ENCODE results near the gene PLA2G4E. TPM values are rescaled to one million over a fixed set of nuclear protein-coding genes. Genes with fewer than 3 reads are reported as not detected.

Gene PLA2G4E
- total RNA-seq, 4 donors from 2014 or later = not detected

DNA sequence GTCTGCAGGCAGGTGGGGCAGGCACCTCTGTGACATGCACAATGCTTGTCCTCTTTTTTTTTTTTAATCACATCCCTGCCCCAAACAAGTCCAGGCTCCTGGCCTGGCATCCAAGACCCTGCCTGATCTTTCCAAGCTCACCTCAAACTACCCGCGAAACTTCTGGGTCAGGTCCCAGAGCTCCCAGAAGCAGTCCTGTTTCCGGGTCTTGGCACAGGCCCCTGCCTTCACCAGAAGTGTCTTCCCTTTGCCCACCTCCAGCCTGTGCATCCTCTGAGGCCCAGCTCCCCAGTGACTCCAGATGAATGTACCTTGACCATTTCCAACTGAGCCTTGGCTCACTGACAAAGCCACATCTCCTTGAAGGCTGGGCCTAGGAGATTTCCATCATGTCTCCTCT, 23.0 kb downstream of the PLA2G4E start:
- no peaks in the 10 kb centered on the region for H3K36me3 ChIP-seq
- intact Hi-C loops (cut with DNase I; ENCODE audit: low total_unique reads) = no loop called here

GRCh38 chr15:41996921-41997592, 23.8 kb downstream of the PLA2G4E start:
- Histone ChIP-seq H3K27me3 (no peaks in the 10 kb centered on the region), H3K4me1 (peaks cover 14 to 24% of the 10 kb centered on the region in 2 donors), H3K36me3 (no peaks in the 10 kb centered on the region), H3K4me3 (no peak overlapping the region), H3K27ac (no peak overlapping the region), H3K9me3 (no peaks in the 10 kb centered on the region)
- intact Hi-C loops (cut with DNase I; ENCODE audit: low total_unique reads) = no loop called here
- DNase-seq (no peak), ATAC-seq (no peak)
- TF ChIP-seq POLR2A (IDR thresholded peaks at IDR 0.05) = no peak
- TF ChIP-seq, protein P1, sequence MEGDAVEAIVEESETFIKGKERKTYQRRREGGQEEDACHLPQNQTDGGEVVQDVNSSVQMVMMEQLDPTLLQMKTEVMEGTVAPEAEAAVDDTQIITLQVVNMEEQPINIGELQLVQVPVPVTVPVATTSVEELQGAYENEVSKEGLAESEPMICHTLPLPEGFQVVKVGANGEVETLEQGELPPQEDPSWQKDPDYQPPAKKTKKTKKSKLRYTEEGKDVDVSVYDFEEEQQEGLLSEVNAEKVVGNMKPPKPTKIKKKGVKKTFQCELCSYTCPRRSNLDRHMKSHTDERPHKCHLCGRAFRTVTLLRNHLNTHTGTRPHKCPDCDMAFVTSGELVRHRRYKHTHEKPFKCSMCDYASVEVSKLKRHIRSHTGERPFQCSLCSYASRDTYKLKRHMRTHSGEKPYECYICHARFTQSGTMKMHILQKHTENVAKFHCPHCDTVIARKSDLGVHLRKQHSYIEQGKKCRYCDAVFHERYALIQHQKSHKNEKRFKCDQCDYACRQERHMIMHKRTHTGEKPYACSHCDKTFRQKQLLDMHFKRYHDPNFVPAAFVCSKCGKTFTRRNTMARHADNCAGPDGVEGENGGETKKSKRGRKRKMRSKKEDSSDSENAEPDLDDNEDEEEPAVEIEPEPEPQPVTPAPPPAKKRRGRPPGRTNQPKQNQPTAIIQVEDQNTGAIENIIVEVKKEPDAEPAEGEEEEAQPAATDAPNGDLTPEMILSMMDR (IDR thresholded peaks at IDR 0.05 in 4 of 5, conservative IDR thresholded peaks at IDR 0.05 in 1 of 5) = no peak
- in situ Hi-C loops (cut with MboI; ENCODE audit: low sequenced_read_pairs in 4 of 4) = loop anchor here in 2 of 4 donors (5.0 to 10.0 kb wide), 2 partner anchors 58 to 60 kb away; no protein-coding TSS in a partner anchor

More for the DNA sequence above, 23.0 kb downstream of the PLA2G4E start:
- Histone ChIP-seq H3K9me3 (no peaks in the 10 kb centered on the region), H3K27me3 (no peaks in the 10 kb centered on the region), H3K4me3 (no peak overlapping the region), H3K27ac (no peak overlapping the region), H3K4me1 (peaks cover 19 to 24% of the 10 kb centered on the region in 2 donors)
- TF ChIP-seq, protein P1 (IDR thresholded peaks at IDR 0.05 in 4 of 5, conservative IDR thresholded peaks at IDR 0.05 in 1 of 5) = no peak
- TF ChIP-seq POLR2A (IDR thresholded peaks at IDR 0.05) = no peak
- in situ Hi-C loops (cut with MboI; ENCODE audit: low sequenced_read_pairs in 4 of 4) = loop anchor here in 2 of 4 donors (5.0 to 10.0 kb wide), 2 partner anchors 57 to 59 kb away; no protein-coding TSS in a partner anchor
- ATAC-seq = no peak
- DNase-seq = no peak

DNA sequence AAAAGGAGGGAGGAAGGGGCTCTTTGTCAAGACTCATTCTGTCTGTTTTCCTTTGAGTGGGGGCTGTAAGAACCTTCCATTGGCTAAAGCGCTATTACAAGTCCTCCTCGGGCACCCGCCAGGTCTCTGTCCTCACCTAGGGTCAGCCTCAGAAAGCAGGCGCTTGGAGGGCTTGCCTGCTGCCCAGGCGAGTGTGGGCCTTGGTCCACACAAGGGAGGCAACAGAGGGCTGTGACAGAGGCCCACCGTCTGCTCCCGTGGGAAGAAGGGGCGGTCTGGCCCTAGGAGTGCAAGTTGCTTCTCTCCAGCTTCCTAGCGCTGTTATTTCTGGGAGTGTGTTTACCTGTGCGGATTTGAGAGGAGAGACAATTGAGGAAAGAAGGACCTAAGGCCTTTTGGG, 24.5 kb downstream of the PLA2G4E start:
- no peak for DNase-seq
- ATAC-seq = no peak

GRCh38 chr15:41995476-41995855, 25.4 kb downstream of the PLA2G4E start:
- no peak for TF ChIP-seq POLR2A (IDR thresholded peaks at IDR 0.05)
- TF ChIP-seq, protein P1 (IDR thresholded peaks at IDR 0.05 in 4 of 5, conservative IDR thresholded peaks at IDR 0.05 in 1 of 5) = no peak
- Histone ChIP-seq H3K4me3 (no peak overlapping the region), H3K27ac (peak overlapping the region; percentile 2 to 73 (median 69)), H3K9me3 (no peaks in the 10 kb centered on the region), H3K27me3 (no peaks in the 10 kb centered on the region), H3K36me3 (no peaks in the 10 kb centered on the region), H3K4me1 (peaks cover 14 to 24% of the 10 kb centered on the region in 2 donors)
- ATAC-seq (peak; percentile 80 to 96), DNase-seq (peak; percentile 28 to 59)
- intact Hi-C loops (cut with DNase I; ENCODE audit: low total_unique reads) = no loop called here
- in situ Hi-C loops (cut with MboI; ENCODE audit: low sequenced_read_pairs in 4 of 4) = loop anchor here in 2 of 4 donors (5.0 to 10.0 kb wide), 2 partner anchors 59 to 62 kb away; no protein-coding TSS in a partner anchor

More for the DNA sequence above, 24.5 kb downstream of the PLA2G4E start:
- no peak for TF ChIP-seq POLR2A (IDR thresholded peaks at IDR 0.05)
- TF ChIP-seq, protein P1 (IDR thresholded peaks at IDR 0.05 in 4 of 5, conservative IDR thresholded peaks at IDR 0.05 in 1 of 5) = no peak
- in situ Hi-C loops (cut with MboI; ENCODE audit: low sequenced_read_pairs in 4 of 4) = loop anchor here in 2 of 4 donors (5.0 to 10.0 kb wide), 2 partner anchors 58 to 61 kb away; no protein-coding TSS in a partner anchor
- Histone ChIP-seq H3K36me3 (no peaks in the 10 kb centered on the region), H3K27ac (no peak overlapping the region), H3K4me3 (no peak overlapping the region), H3K4me1 (peaks cover 14 to 24% of the 10 kb centered on the region in 2 donors), H3K9me3 (no peaks in the 10 kb centered on the region), H3K27me3 (no peaks in the 10 kb centered on the region)
- intact Hi-C loops (cut with DNase I; ENCODE audit: low total_unique reads) = no loop called here
